Caki2 (cell line): ENCODE results near the gene PNLIPRP2. TPM values are rescaled to one million over a fixed set of nuclear protein-coding genes. Genes with fewer than 3 reads are reported as not detected.

Experiments
- DNase-seq: peaks from one replicate; pipeline ENCODE4 v3.0.0-alpha.2; 2015; ENCODE audit warnings: low read depth
- in situ Hi-C: cut with HindIII; loops from 2 replicates; pipeline ENCODE4 v1.10.0; 2016; ENCODE audit warnings: low sequenced_read_pairs, low pct_unique_long_range_greater_than_20kb, mixed read lengths
- total RNA-seq: library from RNA; depleted of rRNA; stranded (reverse); fragments of >200 nt; shearing (Covaris generic); gene quantifications from 2 replicates; pipeline ENCODE4 v1.2.3, GENCODE V29; 2014; ENCODE audit warnings: low replicate concordance

The PNLIPRP2 gene
- total RNA-seq, 1 experiment from 2014 or later, result not detected

GRCh38 chr10:116610443-116611152 lies 10.2 kb upstream of the PNLIPRP2 start:
- DNase-seq, result no peak
- in situ Hi-C loops, result no loop called here

GRCh38 chr10:116611153-116611545 lies 9.6 kb upstream of the PNLIPRP2 start:
- in situ Hi-C loops, result no loop called here
- DNase-seq, result no peak

GRCh38 chr10:116612107-116612769 lies 8.5 kb upstream of the PNLIPRP2 start:
- in situ Hi-C loops, result no loop called here
- no peak for DNase-seq

- in situ Hi-C loops, result no loop called here
- no peak for DNase-seq
These were observed 7.3 kb upstream of the PNLIPRP2 start for GRCh38 chr10:116613471-116613870.

GRCh38 chr10:116614796-116615195 lies 6.0 kb upstream of the PNLIPRP2 start:
- no peak for DNase-seq
- in situ Hi-C loops, result no loop called here

GRCh38 chr10:116615199-116615776 lies 5.5 kb upstream of the PNLIPRP2 start:
- in situ Hi-C loops, result no loop called here
- no peak for DNase-seq

GRCh38 chr10:116621476-116621875 lies 723 bp downstream of the PNLIPRP2 start:
- no peak for DNase-seq
- in situ Hi-C loops, result no loop called here

DNA sequence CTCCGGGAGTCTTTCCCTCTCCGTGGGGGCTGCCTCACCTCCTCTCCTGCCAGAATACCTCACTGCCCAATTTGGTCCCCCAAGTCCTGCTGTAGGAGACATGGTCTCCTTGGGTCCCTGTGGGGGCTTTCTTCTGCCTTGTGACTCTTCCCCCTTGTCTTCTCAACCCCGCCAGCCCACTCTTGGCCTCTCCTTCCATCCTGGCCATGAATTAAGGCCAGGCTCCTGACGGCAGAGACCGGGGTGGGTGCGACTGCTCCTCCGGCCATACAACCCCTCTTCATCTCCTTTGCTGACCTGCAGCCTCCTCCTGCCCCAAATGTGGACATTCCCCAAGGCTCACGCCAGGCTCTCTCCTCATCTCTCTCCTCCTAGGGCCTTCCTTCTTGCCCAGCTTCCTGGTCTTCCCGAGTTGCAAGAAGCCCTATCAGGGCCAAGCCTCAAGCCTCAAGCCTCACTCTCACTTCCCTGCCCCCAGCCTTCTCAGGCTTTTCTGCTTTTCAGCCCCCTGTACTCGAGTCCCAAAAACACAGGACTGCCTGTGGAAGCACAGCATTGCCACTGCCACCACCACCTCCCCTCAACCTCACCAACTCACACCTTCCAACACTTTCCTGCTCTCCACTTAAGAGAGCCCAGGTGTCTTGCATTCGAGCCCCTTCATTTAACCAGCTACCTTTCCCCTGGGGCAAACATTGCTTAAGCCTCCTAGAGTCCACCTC lies 1.3 kb downstream of the PNLIPRP2 start:
- no peak for DNase-seq
- in situ Hi-C loops, result no loop called here

DNA sequence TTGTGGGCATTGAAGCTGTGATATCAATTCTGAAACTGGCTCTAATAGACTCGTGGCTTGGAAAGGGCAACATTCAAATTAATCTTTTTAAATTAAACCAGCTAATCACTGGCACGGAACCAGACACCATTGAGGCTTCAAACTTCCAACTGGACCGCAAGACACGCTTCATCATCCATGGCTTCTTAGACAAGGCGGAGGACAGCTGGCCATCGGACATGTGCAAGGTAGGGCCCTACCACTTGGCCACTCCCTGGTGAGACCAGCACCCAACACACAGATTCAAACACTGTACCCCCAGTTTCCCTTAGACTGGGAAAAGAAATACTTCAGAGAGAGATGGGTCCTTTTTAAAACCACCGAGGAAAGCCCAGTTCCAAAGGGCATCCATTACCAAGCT lies 5.1 kb downstream of the PNLIPRP2 start:
- no peak for DNase-seq
- in situ Hi-C loops, result loop anchor here (25.0 kb wide), 1 partner anchor 561 kb away; the partner anchor contains the start of gene KCNK18

DNA sequence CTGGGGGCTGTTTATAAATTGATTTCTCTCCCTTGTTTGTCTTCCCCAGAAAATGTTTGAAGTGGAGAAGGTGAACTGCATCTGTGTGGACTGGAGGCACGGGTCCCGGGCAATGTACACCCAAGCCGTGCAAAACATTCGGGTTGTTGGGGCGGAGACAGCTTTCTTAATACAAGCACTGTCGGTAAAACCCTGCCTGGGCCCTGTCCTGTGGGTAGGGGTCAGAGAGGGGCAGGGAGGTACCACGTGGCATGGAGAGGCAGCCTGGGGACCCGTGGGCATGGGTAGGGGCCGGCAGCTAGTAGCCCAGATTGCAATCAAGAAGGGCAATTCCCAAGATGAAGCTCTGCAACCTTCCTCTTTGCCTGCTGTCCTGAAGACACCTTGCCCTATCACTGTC lies 6.1 kb downstream of the PNLIPRP2 start:
- DNase-seq, result no peak
- in situ Hi-C loops, result loop anchor here (25.0 kb wide), 1 partner anchor 560 kb away; the partner anchor contains the start of gene KCNK18

DNA sequence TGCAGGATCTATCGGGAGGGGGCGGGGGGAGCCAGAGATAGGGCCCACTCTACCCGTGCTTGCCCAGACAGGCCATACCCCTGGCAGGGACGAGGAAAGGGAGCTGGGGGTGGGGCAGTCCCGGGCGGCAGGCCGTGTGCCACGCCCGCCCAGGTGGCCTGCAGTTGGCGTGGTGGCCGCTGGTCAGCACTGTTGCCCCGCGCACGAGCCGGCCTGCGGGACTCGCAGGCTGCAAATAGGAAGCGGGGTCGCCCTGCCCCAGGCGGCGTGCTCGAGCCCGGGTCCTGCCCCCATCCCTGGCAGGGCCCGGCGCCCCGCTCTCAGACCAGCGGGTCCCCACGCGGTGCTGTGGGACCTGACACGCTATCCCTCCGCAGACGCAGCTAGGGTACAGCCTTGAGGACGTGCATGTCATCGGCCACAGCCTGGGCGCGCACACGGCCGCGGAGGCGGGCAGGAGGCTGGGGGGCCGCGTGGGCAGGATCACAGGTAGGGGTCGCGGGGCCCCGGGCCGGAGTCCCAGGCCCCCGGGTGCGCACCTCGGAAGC lies 6.7 kb downstream of the PNLIPRP2 start:
- peak; percentile 59 for DNase-seq
- in situ Hi-C loops, result loop anchor here (25.0 kb wide), 1 partner anchor 560 kb away; the partner anchor contains the start of gene KCNK18

DNA sequence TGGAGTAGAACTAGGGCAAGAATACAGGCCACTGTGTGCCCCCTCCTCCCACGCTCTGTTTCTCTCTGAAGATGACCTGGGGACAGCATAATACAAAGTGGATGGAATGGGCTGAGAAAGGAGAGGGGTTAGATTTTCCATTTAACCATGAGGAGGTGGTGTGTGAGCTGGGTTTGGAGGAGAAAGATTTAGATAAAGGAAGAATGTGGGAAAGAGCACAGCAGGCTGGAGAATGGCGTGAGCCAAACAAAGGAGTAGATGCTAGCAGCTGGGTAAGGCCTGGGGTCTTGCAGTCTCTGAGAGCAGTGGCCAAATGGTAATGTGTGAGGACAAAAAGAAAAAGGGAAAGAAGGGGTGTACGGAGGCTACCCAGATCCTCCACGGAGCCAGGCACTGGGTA lies 8.6 kb downstream of the PNLIPRP2 start:
- no peak for DNase-seq
- in situ Hi-C loops, result loop anchor here (25.0 kb wide), 1 partner anchor 558 kb away; the partner anchor contains the start of gene KCNK18

- in situ Hi-C loops, result loop anchor here (25.0 kb wide), 1 partner anchor 557 kb away; the partner anchor contains the start of gene KCNK18
- DNase-seq, result no peak
These were observed 9.3 kb downstream of the PNLIPRP2 start for GRCh38 chr10:116630020-116630419.

GRCh38 chr10:116631871-116632295 lies 11.1 kb downstream of the PNLIPRP2 start:
- no peak for DNase-seq
- in situ Hi-C loops, result loop anchor here (25.0 kb wide), 1 partner anchor 555 kb away; the partner anchor contains the start of gene KCNK18

- in situ Hi-C loops, result loop anchor here (25.0 kb wide), 1 partner anchor 555 kb away; the partner anchor contains the start of gene KCNK18
- no peak for DNase-seq
These were observed 12.0 kb downstream of the PNLIPRP2 start for GRCh38 chr10:116632596-116633215.

- in situ Hi-C loops, result loop anchor here (25.0 kb wide), 1 partner anchor 554 kb away; the partner anchor contains the start of gene KCNK18
These were observed 12.5 kb downstream of the PNLIPRP2 start for GRCh38 chr10:116633216-116633600.

DNA sequence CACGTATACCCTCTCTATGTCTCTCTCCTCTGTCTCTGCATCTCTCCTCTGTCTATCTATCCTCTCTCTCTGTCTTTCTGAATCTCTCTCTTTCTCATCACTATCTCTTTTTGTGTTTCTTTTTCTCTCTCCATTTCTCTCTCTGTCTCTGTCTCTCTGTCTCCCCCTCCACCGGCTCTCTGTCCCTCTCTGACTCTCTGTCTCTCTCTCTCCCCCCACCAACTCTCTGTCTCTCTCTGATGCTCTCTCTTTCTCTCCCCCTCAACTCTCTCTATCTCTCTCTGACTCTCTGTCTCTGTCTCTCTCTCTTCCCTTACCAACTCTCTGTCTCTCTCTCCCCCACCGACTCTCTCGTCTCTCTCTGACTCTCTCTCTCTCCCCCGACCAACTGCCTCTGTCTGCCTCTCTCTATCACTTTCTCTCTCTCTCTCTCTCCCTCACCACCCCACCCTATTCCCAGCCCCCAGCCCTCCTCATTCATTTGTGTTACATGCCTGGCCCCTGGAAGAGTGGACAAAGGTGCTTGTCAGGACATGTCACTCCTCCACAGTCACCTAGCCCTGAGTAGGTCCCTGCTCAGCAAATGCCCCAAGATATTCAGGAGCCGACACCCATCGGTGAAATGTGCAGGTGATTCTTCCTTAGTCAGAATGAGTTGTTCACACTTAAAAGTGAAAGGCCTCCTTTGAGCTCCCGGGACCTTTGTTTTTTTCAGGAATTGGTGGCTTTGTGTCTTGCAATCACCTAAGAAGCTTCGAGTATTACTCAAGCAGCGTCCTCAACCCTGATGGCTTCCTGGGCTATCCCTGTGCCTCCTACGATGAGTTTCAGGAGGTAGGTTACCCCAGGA lies 13.6 kb downstream of the PNLIPRP2 start:
- in situ Hi-C loops, result loop anchor here (25.0 kb wide), 1 partner anchor 553 kb away; the partner anchor contains the start of gene KCNK18
- DNase-seq, result no peak

More at GRCh38 chr10:116633216-116633600, 12.5 kb downstream of the PNLIPRP2 start:
- DNase-seq, result no peak
